SK-N-SH treated with all-trans-retinoic acid at 6 μM for 48 hours (cell line): ENCODE measurements around the gene C13orf46.

Experiments
- BACH2 ChIP-seq: fragments of 250-450 bp; sonication (Bioruptor Pico); IDR thresholded peaks from 2 replicates; pipeline ENCODE4 v1.9.0; 2021; ENCODE audit warnings: mild to moderate bottlenecking, borderline replicate concordance
- CSDC2 ChIP-seq: fragments of 250-450 bp; sonication (Bioruptor Pico); IDR thresholded peaks from 2 replicates; pipeline ENCODE4 v1.5.0; 2020; ENCODE audit warnings: mild to moderate bottlenecking, moderate library complexity
- TOX ChIP-seq: fragments of 250-450 bp; sonication (Bioruptor Pico); IDR thresholded peaks from 2 replicates; pipeline ENCODE4 v1.8.0; 2021; ENCODE audit warnings: mild to moderate bottlenecking, moderate library complexity, borderline replicate concordance
- ZFP3 ChIP-seq: fragments of 250-450 bp; sonication (Bioruptor Pico); IDR thresholded peaks from 2 replicates; pipeline ENCODE4 v1.5.0; 2020; ENCODE audit warnings: mild to moderate bottlenecking, moderate library complexity
- TF ChIP-seq, protein P1 (sequence below): fragments of 250-450 bp; sonication (Bioruptor Pico); IDR thresholded peaks from 2 replicates; pipeline ENCODE4 v1.8.0; 2020; ENCODE audit warnings: mild to moderate bottlenecking, moderate library complexity, borderline replicate concordance
- TF ChIP-seq, protein P2 (sequence below): fragments of 250-450 bp; sonication (Bioruptor Pico); IDR thresholded peaks from 2 replicates; pipeline ENCODE4 v1.5.1; 2020; ENCODE audit warnings: low read depth, mild to moderate bottlenecking, moderate library complexity

GRCh38 chr13:113918580-113918979 lies 55.3 kb downstream of the C13orf46 start:
- TF ChIP-seq ZFP3 (CRISPR knock-in tag) (no peak), BACH2 (CRISPR knock-in tag) (no peak), TOX (no peak), CSDC2 (CRISPR knock-in tag) (no peak)
- TF ChIP-seq, protein P1, sequence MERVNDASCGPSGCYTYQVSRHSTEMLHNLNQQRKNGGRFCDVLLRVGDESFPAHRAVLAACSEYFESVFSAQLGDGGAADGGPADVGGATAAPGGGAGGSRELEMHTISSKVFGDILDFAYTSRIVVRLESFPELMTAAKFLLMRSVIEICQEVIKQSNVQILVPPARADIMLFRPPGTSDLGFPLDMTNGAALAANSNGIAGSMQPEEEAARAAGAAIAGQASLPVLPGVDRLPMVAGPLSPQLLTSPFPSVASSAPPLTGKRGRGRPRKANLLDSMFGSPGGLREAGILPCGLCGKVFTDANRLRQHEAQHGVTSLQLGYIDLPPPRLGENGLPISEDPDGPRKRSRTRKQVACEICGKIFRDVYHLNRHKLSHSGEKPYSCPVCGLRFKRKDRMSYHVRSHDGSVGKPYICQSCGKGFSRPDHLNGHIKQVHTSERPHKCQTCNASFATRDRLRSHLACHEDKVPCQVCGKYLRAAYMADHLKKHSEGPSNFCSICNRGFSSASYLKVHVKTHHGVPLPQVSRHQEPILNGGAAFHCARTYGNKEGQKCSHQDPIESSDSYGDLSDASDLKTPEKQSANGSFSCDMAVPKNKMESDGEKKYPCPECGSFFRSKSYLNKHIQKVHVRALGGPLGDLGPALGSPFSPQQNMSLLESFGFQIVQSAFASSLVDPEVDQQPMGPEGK (CRISPR knock-in tag): no peak
- TF ChIP-seq, protein P2, sequence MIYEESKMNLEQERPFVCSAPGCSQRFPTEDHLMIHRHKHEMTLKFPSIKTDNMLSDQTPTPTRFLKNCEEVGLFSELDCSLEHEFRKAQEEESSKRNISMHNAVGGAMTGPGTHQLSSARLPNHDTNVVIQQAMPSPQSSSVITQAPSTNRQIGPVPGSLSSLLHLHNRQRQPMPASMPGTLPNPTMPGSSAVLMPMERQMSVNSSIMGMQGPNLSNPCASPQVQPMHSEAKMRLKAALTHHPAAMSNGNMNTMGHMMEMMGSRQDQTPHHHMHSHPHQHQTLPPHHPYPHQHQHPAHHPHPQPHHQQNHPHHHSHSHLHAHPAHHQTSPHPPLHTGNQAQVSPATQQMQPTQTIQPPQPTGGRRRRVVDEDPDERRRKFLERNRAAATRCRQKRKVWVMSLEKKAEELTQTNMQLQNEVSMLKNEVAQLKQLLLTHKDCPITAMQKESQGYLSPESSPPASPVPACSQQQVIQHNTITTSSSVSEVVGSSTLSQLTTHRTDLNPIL: no peak
